Diencephalon (tissue), 1 donor: Measurements from ENCODE around the gene HLA-DQB2. TPM values are rescaled to one million over a fixed set of nuclear protein-coding genes. Genes with fewer than 3 reads are reported as not detected.

Experiments
- small RNA-seq: library from RNA; depleted of rRNA; stranded (forward); fragments of <200 nt; gene quantifications from one replicate; pipeline ENCODE3, GENCODE V24; 2014
- total RNA-seq: library from RNA; depleted of rRNA; stranded (reverse); fragments of >200 nt; gene quantifications from one replicate; pipeline ENCODE4 v1.2.3, GENCODE V29; 2014

HLA-DQB2 gene
- not detected for total RNA-seq

DNA sequence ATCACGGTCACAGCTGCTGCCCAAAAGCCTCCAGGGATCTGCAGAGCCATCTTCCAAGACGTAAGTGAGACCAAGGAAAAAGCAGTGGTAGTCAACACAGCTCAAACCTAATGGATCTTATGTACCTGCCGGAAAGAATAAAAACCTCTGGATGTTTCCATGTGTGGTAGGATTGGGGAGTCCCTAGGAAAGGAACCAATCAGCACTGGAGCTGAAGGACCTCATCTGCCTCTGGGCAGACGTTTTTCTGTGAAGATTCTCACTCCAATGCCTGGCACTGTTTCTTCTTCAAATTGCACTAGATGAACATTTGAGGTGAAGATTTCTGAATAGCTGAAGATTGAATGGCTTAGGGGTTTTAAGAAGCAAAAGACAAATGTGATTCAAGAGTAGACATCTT is at the start of gene HLA-DQB2:
Gene HLA-DQB2 (minus strand): TSS at position 112 of the 400 bp plus-strand sequence. CDS start 62 bp downstream, at position 50.

DNA sequence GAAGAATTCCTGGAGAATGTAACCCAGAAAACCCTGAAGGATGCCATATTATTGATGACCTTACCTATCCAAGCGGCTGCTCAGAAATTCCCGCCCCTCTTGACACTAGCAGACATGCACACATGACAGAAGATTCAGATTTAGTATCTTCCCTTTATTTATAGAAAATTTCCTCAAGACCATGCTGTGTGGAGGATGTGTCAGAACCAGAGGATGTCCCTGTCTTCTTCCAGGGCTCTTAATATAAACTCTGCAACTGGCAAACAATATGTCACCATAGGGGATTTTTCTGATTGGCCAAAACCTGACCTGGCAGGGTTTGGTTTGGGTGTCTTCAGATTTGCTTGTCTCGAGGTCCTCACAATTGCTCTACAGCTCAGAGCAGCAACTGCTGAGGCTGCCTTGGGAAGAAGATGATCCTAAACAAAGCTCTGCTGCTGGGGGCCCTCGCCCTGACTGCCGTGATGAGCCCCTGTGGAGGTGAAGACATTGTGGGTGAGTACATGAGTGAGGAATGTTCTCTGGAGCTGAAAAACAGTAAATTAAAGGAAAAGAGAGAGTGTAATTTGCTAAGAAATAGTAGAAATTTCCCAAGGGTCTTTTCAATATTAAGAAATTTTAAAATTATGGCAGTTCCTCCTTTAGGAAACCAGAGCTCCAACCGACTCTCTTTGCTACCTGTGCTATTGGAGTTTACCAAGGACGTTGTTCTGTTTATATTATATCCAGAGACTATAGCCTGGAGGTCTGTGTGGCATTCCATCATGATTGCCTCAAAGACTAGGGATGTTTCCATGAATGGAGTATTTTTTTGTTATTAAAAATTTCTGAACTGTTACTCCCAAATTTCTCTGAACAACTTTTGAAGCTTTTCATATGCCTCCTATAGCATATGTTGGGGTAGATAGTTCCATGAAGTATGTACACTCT is 22.0 kb downstream of the HLA-DQB2 start, which contains the start of gene HLA-DQA2:
Gene HLA-DQA2 (plus strand): TSS at position 361 of the 930 bp plus-strand sequence. CDS start 53 bp downstream, at position 414.

Small RNAs within 50 kb of the gene (small RNA-seq; reads per million reads assigned to genes)
- gene MIR3135B: not detected

Other genes starting within 250 kb of the HLA-DQB2 start
- gene HLA-DRB5, start 233.2 kb downstream of the HLA-DQB2 start, total RNA-seq: 3.0 TPM
- gene HLA-DRB1, start 173.7 kb downstream of the HLA-DQB2 start, total RNA-seq: 9.9 TPM
- gene HLA-DQA1, start 126.1 kb downstream of the HLA-DQB2 start, total RNA-seq: 0.92 TPM
- gene HLA-DQB1, start 96.9 kb downstream of the HLA-DQB2 start, total RNA-seq: 4.4 TPM
- not detected for gene HLA-DQA2, start 22.1 kb downstream of the HLA-DQB2 start, total RNA-seq
- not detected for gene HLA-DOB, start 53.5 kb upstream of the HLA-DQB2 start, total RNA-seq
- 6.5 TPM for gene TAP2, start 75.2 kb upstream of the HLA-DQB2 start, total RNA-seq
- 5.8 TPM for gene PSMB8, start 80.5 kb upstream of the HLA-DQB2 start, total RNA-seq
- 8.3 TPM for gene TAP1, start 90.2 kb upstream of the HLA-DQB2 start, total RNA-seq
- 3.2 TPM for gene PSMB9, start 90.7 kb upstream of the HLA-DQB2 start, total RNA-seq
- 2.3 TPM for gene HLA-DMB, start 177.5 kb upstream of the HLA-DQB2 start, total RNA-seq
- 0.46 TPM for gene HLA-DMA, start 189.6 kb upstream of the HLA-DQB2 start, total RNA-seq
- gene BRD2, start 205.1 kb upstream of the HLA-DQB2 start, total RNA-seq: 87.0 TPM
- 1.2 TPM for gene HLA-DOA, start 246.1 kb upstream of the HLA-DQB2 start, total RNA-seq